ENCODE data around the gene ATP2B2. TPM values are rescaled to one million over a fixed set of nuclear protein-coding genes. Genes with fewer than 3 reads are reported as not detected.

The ATP2B2 gene
- total RNA-seq (2022; extraction: Qiagen RNA extraction) = 0.05 to 0.14 TPM (median 0.13 TPM) in 5 replicates

GRCh38 chr3:10505050-10505790 is at the start of gene ATP2B2:
Gene ATP2B2 (minus strand): TSS chr3:10505586. CDS start chr3:10449543, 56,043 bp downstream.

GRCh38 chr3:10292505-10293419 is 212.6 kb downstream of the ATP2B2 start, which contains the start of gene GHRL:
Gene GHRL (minus strand): TSS chr3:10292947. CDS start chr3:10290180, 2,767 bp downstream.

Other genes with a start within 250 kb of the ATP2B2 start
- 0.15 TPM in 1 of 5 replicates, not detected in the others for gene GHRL, start 212.6 kb downstream of the ATP2B2 start, total RNA-seq (2022; extraction: Qiagen RNA extraction)
- gene SEC13, start 184.5 kb downstream of the ATP2B2 start, total RNA-seq (2022; extraction: Qiagen RNA extraction) = 215 to 224 TPM (median 218 TPM) in 5 replicates

All from A549 treated with dexamethasone at 1 μM for 4 hours (cell line).